ENCODE results near the gene BEST4. TPM values are rescaled to one million over a fixed set of nuclear protein-coding genes. Genes with fewer than 3 reads are reported as not detected.

The BEST4 gene
- total and polyA plus RNA-seq, 2 of the 13 experiments (the other 11 are each of a cell fraction or from before 2014, with no cell fraction given), result 0.77 to 1.4 TPM

DNA sequence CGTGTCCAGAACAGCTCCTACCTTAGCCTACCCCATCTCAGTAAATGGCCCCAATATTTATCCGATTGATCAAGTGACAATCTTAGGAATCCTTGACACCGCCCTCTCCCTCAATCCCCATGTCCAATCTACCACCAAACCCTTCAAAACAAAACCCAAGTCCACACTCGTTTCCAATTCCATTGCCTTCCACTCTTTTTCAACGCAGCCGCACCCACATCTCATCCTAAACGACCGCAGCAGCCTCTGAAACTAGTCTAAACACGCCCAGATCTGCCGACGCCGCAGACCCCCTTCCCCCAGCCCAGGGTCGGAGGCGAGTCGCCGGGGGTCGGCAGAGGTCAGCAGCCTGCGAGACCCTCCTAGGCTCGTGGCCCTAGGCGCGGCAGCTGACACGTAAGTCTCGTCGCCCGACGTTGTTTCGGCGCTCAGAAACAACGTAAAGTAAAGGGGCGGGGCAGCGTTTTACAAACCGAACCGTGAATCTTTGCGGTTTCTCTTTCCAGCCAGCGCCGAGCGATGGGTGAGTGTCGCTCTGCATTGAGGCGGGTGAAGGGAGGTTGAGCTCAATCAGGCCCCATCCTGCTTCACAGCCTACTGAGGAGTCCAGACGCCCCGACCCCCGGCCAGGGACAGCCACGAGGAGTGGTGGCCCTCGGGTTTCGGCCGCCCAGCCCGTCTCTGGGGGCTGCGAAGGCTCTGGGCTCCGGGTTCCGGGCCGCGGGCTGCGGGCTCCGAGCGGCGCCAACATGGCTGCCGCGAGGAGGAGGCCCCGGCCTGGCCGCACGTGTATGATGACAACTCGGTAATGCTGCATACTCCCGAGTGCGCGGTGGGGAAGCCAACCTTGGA lies 12.7 kb downstream of the BEST4 start, which contains the start of gene RPS8 (continued):
- TF ChIP-seq ATF7-NPFF (CRISPR knock-in tag; IDR thresholded peaks at IDR 0.05; ENCODE audit: low read depth), result no peak
- TF ChIP-seq, protein P1, sequence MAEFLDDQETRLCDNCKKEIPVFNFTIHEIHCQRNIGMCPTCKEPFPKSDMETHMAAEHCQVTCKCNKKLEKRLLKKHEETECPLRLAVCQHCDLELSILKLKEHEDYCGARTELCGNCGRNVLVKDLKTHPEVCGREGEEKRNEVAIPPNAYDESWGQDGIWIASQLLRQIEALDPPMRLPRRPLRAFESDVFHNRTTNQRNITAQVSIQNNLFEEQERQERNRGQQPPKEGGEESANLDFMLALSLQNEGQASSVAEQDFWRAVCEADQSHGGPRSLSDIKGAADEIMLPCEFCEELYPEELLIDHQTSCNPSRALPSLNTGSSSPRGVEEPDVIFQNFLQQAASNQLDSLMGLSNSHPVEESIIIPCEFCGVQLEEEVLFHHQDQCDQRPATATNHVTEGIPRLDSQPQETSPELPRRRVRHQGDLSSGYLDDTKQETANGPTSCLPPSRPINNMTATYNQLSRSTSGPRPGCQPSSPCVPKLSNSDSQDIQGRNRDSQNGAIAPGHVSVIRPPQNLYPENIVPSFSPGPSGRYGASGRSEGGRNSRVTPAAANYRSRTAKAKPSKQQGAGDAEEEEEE (CRISPR knock-in tag; IDR thresholded peaks at IDR 0.05; ENCODE audit: borderline replicate concordance), result 0 out of 2 replicates have a peak, but pooled peaks have one; percentile 48
- no peak for TF ChIP-seq SMARCE1 (IDR thresholded peaks at IDR 0.05; ENCODE audit: borderline replicate concordance)
- TF ChIP-seq, protein P2, sequence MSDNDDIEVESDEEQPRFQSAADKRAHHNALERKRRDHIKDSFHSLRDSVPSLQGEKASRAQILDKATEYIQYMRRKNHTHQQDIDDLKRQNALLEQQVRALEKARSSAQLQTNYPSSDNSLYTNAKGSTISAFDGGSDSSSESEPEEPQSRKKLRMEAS (IDR thresholded peaks at IDR 0.05), result peak; percentile 92
- peak; percentile 82 for TF ChIP-seq SRF (IDR thresholded peaks at IDR 0.05; ENCODE audit: low read depth, low read length)
- peak; percentile 56 for TF ChIP-seq ZNF768 (CRISPR knock-in tag; IDR thresholded peaks at IDR 0.05)
- TF ChIP-seq FOXJ3 (CRISPR knock-in tag; IDR thresholded peaks at IDR 0.05; ENCODE audit: borderline replicate concordance), result peak; percentile 83
- TF ChIP-seq KLF11 (CRISPR knock-in tag; IDR thresholded peaks at IDR 0.05), result peak; percentile 45; the same call in 1 of the 2 replicates
- TF ChIP-seq, protein P3, sequence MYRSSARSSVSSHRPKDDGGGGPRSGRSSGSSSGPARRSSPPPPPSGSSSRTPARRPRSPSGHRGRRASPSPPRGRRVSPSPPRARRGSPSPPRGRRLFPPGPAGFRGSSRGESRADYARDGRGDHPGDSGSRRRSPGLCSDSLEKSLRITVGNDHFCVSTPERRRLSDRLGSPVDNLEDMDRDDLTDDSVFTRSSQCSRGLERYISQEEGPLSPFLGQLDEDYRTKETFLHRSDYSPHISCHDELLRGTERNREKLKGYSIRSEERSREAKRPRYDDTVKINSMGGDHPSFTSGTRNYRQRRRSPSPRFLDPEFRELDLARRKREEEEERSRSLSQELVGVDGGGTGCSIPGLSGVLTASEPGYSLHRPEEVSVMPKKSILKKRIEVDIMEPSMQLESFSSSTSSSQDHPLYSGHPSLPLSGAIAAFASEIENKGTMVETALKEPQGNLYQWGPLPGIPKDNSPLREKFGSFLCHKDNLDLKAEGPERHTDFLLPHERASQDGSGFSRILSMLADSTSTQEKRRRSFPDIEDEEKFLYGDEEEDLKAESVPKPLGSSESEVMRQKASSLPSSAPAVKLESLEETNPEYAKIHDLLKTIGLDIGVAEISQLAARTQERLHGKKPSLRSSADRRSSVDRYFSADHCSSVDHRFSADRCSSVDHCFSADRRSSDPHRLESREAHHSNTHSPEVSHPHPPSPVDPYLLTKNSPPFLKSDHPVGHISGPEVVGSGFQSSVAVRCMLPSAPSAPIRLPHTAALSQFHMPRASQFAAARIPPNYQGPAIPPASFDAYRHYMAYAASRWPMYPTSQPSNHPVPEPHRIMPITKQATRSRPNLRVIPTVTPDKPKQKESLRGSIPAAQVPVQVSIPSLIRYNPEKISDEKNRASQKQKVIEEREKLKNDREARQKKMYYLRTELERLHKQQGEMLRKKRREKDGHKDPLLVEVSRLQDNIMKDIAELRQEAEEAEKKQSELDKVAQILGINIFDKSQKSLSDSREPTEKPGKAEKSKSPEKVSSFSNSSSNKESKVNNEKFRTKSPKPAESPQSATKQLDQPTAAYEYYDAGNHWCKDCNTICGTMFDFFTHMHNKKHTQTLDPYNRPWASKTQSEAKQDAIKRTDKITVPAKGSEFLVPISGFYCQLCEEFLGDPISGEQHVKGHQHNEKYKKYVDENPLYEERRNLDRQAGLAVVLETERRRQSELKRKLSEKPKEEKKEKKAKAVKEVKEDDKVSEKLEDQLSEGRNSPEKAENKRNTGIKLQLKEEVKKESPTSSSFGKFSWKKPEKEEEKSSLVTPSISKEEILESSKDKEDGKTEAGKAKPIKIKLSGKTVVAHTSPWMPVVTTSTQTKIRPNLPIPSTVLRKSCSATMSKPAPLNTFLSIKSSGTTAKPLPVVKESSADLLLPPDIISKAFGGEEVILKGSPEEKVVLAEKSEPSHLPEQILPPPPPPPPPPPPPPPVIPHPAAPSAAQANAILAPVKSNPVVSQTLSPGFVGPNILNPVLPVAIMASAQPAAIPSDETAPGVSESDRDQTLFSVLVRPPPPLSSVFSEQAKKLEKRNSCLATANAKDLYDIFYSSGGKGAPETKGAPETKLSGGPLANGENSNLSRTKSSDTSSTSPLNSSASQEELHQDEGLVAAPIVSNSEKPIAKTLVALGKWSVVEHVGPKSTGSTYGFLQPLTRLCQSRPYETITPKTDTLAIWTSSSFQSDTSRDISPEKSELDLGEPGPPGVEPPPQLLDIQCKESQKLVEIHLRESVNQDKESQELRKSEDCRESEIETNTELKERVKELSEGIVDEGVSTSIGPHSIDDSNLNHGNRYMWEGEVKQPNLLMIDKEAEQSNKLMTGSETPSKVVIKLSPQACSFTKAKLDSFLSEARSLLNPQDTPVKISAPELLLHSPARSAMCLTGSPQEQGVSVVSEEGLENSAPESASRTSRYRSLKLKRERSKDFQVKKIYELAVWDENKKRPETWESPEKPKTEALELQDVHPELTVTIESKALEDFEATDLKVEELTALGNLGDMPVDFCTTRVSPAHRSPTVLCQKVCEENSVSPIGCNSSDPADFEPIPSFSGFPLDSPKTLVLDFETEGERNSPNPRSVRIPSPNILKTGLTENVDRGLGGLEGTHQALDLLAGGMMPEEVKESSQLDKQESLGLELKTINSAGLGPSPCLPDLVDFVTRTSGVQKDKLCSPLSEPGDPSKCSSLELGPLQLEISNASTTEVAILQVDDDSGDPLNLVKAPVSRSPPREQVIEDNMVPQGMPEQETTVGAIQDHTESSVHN (CRISPR knock-in tag; IDR thresholded peaks at IDR 0.05), result no peak
- TF ChIP-seq, protein P4, sequence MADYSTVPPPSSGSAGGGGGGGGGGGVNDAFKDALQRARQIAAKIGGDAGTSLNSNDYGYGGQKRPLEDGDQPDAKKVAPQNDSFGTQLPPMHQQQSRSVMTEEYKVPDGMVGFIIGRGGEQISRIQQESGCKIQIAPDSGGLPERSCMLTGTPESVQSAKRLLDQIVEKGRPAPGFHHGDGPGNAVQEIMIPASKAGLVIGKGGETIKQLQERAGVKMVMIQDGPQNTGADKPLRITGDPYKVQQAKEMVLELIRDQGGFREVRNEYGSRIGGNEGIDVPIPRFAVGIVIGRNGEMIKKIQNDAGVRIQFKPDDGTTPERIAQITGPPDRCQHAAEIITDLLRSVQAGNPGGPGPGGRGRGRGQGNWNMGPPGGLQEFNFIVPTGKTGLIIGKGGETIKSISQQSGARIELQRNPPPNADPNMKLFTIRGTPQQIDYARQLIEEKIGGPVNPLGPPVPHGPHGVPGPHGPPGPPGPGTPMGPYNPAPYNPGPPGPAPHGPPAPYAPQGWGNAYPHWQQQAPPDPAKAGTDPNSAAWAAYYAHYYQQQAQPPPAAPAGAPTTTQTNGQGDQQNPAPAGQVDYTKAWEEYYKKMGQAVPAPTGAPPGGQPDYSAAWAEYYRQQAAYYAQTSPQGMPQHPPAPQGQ (CRISPR knock-in tag; IDR thresholded peaks at IDR 0.05; ENCODE audit: borderline replicate concordance), result no peak
- TF ChIP-seq ZNF138 (CRISPR knock-in tag; IDR thresholded peaks at IDR 0.05; ENCODE audit: low read depth), result peak; percentile 63; the same call in 1 of the 2 replicates
- TF ChIP-seq, protein P5, sequence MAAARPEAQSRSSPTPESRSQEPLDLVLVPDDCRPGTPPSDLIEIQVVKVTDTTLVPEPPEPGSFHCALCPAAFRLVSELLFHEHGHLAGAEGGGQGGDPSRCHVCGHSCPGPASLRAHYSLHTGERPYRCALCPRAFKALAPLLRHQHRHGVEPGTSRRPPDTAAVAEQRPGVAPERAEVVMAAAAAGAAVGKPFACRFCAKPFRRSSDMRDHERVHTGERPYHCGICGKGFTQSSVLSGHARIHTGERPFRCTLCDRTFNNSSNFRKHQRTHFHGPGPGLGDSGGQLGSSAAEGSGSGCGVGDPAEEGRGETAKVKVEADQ (CRISPR knock-in tag; IDR thresholded peaks at IDR 0.05; ENCODE audit: borderline replicate concordance), result no peak; the same call in 1 of the 2 replicates
- peak; percentile 99 for TF ChIP-seq RBFOX2 (IDR thresholded peaks at IDR 0.05; ENCODE audit: low read depth, low read length)
- TF ChIP-seq KMT2B (CRISPR knock-in tag; IDR thresholded peaks at IDR 0.05), result peak; percentile 91

Data from HepG2 (cell line).